HepG2 (cell line): ENCODE data around the gene TSEN34. TPM values are rescaled to one million over a fixed set of nuclear protein-coding genes. Genes with fewer than 3 reads are reported as not detected.

Source experiments
- HMG20B ChIP-seq: conservative IDR thresholded peaks from 2 replicates; pipeline ENCODE4 v1.6.1; 2016; ENCODE audit warnings: missing genetic modification reagents, missing compliant biosample characterization
- SMYD3 ChIP-seq: sonication (generic); formaldehyde crosslinking; IDR thresholded peaks from 2 replicates; pipeline ENCODE4 v1.8.1; 2023; ENCODE audit warnings: mild to moderate bottlenecking, missing genetic modification reagents
- THAP9 ChIP-seq: sonication (generic); formaldehyde crosslinking; IDR thresholded peaks from 2 replicates; pipeline ENCODE4; 2020; ENCODE audit warnings: missing genetic modification reagents, mild to moderate bottlenecking, borderline replicate concordance
- XRCC5 ChIP-seq: fragments of 200-400 bp; formaldehyde crosslinking; optimal IDR thresholded peaks from 2 replicates; pipeline ENCODE3; 2017; ENCODE audit warnings: mild to moderate bottlenecking, low read length
- ZBTB38 ChIP-seq: sonication (generic); formaldehyde crosslinking; IDR thresholded peaks from 2 replicates; pipeline ENCODE4 v1.5.1; 2020; ENCODE audit warnings: mild to moderate bottlenecking, missing genetic modification reagents
- ZNF160 ChIP-seq: sonication (generic); formaldehyde crosslinking; IDR thresholded peaks from 2 replicates; pipeline ENCODE4 v1.8.0; 2022; ENCODE audit warnings: mild to moderate bottlenecking, inconsistent platforms, missing genetic modification reagents
- ZNF280B ChIP-seq: sonication (generic); formaldehyde crosslinking; IDR thresholded peaks from 2 replicates; pipeline ENCODE4 v1.5.0; 2020; ENCODE audit warnings: missing genetic modification reagents, mild to moderate bottlenecking, borderline replicate concordance
- ZNF460 ChIP-seq: sonication (generic); formaldehyde crosslinking; IDR thresholded peaks from 2 replicates; pipeline ENCODE4 v1.5.1; 2020; ENCODE audit warnings: missing genetic modification reagents, mild to moderate bottlenecking, borderline replicate concordance
- ZNF564 ChIP-seq: sonication (generic); formaldehyde crosslinking; IDR thresholded peaks from 2 replicates; pipeline ENCODE4 v1.8.1; 2023; ENCODE audit warnings: mild to moderate bottlenecking, missing genetic modification reagents
- ZNF609 ChIP-seq: sonication (generic); formaldehyde crosslinking; IDR thresholded peaks from 2 replicates; pipeline ENCODE4 v1.4.0; 2020; ENCODE audit warnings: mild to moderate bottlenecking, missing genetic modification reagents, borderline replicate concordance
- ZNF614 ChIP-seq: IDR thresholded peaks from 2 replicates; pipeline ENCODE4 v1.6.1; 2018; ENCODE audit warnings: missing biosample characterization, missing genetic modification reagents, inconsistent platforms, borderline replicate concordance
- ZNF629 ChIP-seq: sonication (generic); formaldehyde crosslinking; conservative IDR thresholded peaks from 2 replicates; pipeline ENCODE4 v1.5.0; 2020; ENCODE audit warnings: missing genetic modification reagents
- polyA plus RNA-seq, 8 experiments: library from polyadenylated mRNA; depleted of rRNA in 3 of 8; stranded (reverse) in 7 of 8; unstranded in 1 of 8; fragments of >200 nt; fragmentation: Illumina TruSeq in 4 of 8; extraction: Trizol in 4 of 8; gene quantifications; 2 replicates each; pipeline versions ENCODE4 v1.2.1 to v1.2.3, GENCODE V29; 2011 to 2016; ENCODE audit warnings: low read depth in 4 of 8, missing spikeins in 1 of 8, mixed read lengths in 1 of 8; ENCODE audit not compliant: insufficient read depth in 1 of 8
- total RNA-seq, 5 experiments: library from RNA; depleted of rRNA; stranded (reverse); fragments of >200 nt; fragmentation: Illumina TruSeq; extraction: Trizol; gene quantifications; 2 replicates each; pipeline ENCODE4 v1.2.3, GENCODE V29; 2016; ENCODE audit warnings: low read depth in 1 of 5
- TF ChIP-seq, protein P1 (sequence below): sonication (generic); formaldehyde crosslinking; IDR thresholded peaks from 2 replicates; pipeline ENCODE4 v1.8.0; 2022; ENCODE audit warnings: low read depth, missing genetic modification reagents
- TF ChIP-seq, protein P2 (sequence below): sonication (generic); formaldehyde crosslinking; IDR thresholded peaks from 2 replicates; pipeline ENCODE4 v1.5.0; 2020; ENCODE audit warnings: mild to moderate bottlenecking, missing genetic modification reagents

The TSEN34 gene
- total and polyA plus RNA-seq, 2 of the 13 experiments (the other 11 are each of a cell fraction or from before 2014, with no cell fraction given): 55.1 to 65.4 TPM

GRCh38 chr19:54191011-54191810 is at the start of gene TSEN34 (continued):
- TF ChIP-seq ZNF280B (CRISPR knock-in tag): no peak
- no peak for TF ChIP-seq ZNF460 (CRISPR knock-in tag)
- TF ChIP-seq, protein P1, sequence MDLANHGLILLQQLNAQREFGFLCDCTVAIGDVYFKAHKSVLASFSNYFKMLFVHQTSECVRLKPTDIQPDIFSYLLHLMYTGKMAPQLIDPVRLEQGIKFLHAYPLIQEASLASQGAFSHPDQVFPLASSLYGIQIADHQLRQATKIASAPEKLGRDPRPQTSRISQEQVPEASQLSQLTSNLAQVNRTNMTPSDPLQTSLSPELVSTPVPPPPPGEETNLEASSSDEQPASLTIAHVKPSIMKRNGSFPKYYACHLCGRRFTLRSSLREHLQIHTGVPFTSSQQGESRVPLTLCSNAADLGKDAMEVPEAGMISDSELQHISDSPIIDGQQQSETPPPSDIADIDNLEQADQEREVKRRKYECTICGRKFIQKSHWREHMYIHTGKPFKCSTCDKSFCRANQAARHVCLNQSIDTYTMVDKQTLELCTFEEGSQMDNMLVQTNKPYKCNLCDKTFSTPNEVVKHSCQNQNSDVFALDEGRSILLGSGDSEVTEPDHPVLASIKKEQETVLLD (CRISPR knock-in tag): peak; percentile 44; the same call in 1 of the 2 replicates
- TF ChIP-seq ZNF564 (CRISPR knock-in tag): no peak
- no peak for TF ChIP-seq XRCC5
- peak; percentile 15; the same call in 1 of the 2 replicates for TF ChIP-seq ZBTB38 (CRISPR knock-in tag)
- peak; percentile 94; the same call in 1 of the 2 replicates for TF ChIP-seq THAP9 (CRISPR knock-in tag)
- TF ChIP-seq, protein P2, sequence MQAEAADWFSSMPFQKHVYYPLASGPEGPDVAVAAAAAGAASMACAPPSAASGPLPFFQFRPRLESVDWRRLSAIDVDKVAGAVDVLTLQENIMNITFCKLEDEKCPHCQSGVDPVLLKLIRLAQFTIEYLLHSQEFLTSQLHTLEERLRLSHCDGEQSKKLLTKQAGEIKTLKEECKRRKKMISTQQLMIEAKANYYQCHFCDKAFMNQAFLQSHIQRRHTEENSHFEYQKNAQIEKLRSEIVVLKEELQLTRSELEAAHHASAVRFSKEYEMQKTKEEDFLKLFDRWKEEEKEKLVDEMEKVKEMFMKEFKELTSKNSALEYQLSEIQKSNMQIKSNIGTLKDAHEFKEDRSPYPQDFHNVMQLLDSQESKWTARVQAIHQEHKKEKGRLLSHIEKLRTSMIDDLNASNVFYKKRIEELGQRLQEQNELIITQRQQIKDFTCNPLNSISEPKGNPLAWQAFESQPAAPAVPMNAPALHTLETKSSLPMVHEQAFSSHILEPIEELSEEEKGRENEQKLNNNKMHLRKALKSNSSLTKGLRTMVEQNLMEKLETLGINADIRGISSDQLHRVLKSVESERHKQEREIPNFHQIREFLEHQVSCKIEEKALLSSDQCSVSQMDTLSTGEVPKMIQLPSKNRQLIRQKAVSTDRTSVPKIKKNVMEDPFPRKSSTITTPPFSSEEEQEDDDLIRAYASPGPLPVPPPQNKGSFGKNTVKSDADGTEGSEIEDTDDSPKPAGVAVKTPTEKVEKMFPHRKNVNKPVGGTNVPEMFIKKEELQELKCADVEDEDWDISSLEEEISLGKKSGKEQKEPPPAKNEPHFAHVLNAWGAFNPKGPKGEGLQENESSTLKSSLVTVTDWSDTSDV (CRISPR knock-in tag): peak; percentile 33; the same call in 1 of the 2 replicates
- TF ChIP-seq ZNF629 (CRISPR knock-in tag): no peak
- no peak for TF ChIP-seq SMYD3 (CRISPR knock-in tag)
- TF ChIP-seq HMG20B (CRISPR knock-in tag): no peak
- 0 out of 2 replicates have a peak, but pooled peaks have one; percentile 59 for TF ChIP-seq ZNF160 (CRISPR knock-in tag)
- TF ChIP-seq ZNF609 (CRISPR knock-in tag): 0 out of 2 replicates have a peak, but pooled peaks have one; percentile 44
- no peak for TF ChIP-seq ZNF614 (CRISPR knock-in tag)
